Fibroblast of the aortic adventitia (primary cell): ENCODE data around the gene USF3. TPM values are rescaled to one million over a fixed set of nuclear protein-coding genes. Genes with fewer than 3 reads are reported as not detected.

Experiments used
- DNase-seq: peaks from one replicate; pipeline ENCODE4 v3.0.0-alpha.2; 2010; ENCODE audit warnings: low read depth
- H3K4me3 ChIP-seq: 2 replicates; pipeline ENCODE4 v1.5.1; 2011; ENCODE audit warnings: low read depth, mild to moderate bottlenecking, control low read depth, low read length, moderate library complexity
- total RNA-seq: library from RNA; depleted of rRNA; stranded (reverse); fragments of >200 nt; gene quantifications from 2 replicates; pipeline ENCODE4 v1.2.3, GENCODE V29; 2012; ENCODE audit warnings: low replicate concordance
- TF ChIP-seq, protein P1 (sequence below): IDR thresholded peaks from 2 replicates; pipeline ENCODE4 v1.5.1; 2011; ENCODE audit warnings: mild to moderate bottlenecking, low read length, control low read depth, inconsistent platforms; ENCODE audit not compliant: insufficient read depth

USF3 gene
- total RNA-seq, 1 donor, result 12.9 TPM

DNA sequence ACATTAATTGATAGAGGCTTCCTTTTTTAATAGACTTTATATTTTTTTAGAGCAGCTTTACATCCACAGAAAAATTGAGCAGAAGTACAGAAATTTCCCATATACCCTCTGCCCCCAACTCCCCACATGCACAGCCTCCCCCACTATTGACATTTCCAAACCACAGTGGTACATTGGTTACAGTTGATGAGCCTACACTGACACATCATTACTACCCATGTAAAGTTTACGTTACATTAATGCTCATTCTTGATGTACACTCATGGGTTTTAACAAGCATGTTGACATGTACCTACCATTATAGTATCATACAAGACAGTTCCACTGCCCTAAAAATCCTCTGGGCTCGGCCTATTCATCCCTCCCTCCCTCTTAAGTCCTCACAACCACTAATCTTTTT lies 78.7 kb downstream of the USF3 start:
- DNase-seq, result no peak

DNA sequence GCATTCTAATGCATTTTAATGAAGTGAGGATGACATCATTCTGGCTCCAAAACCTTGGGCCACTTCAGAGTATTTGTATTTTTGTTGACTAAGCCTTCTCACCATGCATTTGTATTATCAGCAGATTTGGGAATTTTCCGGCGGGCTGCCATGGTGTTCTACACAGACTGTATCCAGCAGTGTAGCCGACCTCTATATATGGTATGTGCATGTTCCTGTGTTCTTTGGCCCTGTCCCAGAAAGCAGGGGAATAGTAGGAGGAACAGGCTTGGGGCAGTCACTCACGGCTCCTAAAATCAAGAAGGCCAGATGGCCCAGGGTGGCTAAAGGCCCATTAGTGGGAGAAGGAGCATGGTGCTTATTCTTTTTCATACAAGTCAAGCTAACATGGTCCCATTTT lies 80.5 kb downstream of the USF3 start:
- no peak for DNase-seq
- no peak overlapping the region for H3K4me3 ChIP-seq
- TF ChIP-seq, protein P1, sequence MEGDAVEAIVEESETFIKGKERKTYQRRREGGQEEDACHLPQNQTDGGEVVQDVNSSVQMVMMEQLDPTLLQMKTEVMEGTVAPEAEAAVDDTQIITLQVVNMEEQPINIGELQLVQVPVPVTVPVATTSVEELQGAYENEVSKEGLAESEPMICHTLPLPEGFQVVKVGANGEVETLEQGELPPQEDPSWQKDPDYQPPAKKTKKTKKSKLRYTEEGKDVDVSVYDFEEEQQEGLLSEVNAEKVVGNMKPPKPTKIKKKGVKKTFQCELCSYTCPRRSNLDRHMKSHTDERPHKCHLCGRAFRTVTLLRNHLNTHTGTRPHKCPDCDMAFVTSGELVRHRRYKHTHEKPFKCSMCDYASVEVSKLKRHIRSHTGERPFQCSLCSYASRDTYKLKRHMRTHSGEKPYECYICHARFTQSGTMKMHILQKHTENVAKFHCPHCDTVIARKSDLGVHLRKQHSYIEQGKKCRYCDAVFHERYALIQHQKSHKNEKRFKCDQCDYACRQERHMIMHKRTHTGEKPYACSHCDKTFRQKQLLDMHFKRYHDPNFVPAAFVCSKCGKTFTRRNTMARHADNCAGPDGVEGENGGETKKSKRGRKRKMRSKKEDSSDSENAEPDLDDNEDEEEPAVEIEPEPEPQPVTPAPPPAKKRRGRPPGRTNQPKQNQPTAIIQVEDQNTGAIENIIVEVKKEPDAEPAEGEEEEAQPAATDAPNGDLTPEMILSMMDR, result no peak

More for the DNA sequence above, 78.7 kb downstream of the USF3 start:
- TF ChIP-seq, protein P1, result no peak
- H3K4me3 ChIP-seq, result no peak overlapping the region

DNA sequence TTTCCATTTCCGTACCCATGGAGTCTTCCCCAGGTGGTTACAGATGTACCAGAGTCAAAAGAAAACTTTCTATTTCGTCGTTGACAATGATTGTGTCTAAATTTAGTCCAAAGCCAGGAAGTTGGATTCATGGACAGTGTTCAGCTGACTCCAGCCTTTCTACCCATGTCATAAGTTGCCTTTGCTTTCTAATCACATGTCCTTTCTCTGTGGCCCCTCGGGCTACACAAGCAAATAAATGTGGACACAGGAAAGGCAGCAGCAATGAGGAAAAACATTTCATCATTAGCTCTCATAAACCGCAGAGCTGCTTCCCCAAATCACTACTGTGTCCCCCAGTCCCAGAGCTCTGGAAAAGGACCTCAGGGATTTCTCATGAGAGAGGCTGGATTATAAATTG lies 82.0 kb downstream of the USF3 start:
- no peak for DNase-seq
- H3K4me3 ChIP-seq, result no peak overlapping the region
- TF ChIP-seq, protein P1, result no peak

DNA sequence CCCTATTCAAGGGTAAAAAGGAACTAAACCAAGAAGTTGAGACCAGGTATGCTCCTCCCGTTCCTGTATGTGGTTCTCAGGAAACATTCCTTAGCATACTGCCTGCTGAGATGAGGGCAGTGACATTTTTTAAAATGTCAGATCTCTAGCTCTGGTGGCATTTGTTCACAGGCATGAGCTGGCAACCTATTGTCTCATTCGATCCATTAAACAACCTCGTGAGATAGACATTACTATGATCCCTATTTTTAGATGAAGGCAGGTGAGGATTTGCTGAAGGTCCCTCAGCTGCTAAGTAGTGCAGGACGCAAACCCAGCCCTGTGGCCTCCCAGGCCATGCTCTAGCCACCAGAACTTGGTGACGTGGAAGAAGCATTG lies 89.2 kb downstream of the USF3 start:
- TF ChIP-seq, protein P1, result no peak
- DNase-seq, result no peak
- no peak overlapping the region for H3K4me3 ChIP-seq

DNA sequence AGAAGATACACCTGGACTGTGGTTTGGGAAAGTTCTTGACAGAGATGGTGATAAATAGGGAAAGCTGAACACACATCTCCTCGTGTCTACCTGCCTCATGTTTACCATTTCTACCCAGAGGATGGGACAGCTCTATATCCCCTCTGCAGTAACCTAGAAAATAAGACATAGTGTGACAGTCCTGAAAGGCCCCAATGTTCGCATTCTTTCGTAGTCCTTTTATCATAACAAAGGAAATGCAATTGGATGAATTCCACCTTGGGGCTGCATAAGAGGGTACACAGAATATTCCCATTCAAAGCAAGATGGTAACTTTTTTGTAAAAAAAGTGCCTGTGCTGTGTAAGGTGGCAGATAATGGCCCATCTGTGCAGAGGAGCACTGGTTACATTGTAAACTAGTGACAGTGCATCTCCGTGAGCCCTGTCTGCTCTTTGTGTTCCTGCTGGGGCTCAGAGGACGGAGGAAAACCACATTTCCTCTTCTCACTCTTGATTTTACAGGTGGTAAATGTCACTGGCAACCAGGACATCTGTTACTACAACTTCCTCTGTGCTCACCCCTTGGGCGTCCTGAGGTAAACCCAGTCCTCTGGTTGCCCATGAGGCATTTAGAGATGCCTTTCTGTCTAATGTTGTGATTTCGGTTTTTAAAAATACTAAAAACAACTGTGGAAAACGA lies 89.8 kb downstream of the USF3 start:
- TF ChIP-seq, protein P1, result no peak
- H3K4me3 ChIP-seq, result no peak overlapping the region
- DNase-seq, result no peak

DNA sequence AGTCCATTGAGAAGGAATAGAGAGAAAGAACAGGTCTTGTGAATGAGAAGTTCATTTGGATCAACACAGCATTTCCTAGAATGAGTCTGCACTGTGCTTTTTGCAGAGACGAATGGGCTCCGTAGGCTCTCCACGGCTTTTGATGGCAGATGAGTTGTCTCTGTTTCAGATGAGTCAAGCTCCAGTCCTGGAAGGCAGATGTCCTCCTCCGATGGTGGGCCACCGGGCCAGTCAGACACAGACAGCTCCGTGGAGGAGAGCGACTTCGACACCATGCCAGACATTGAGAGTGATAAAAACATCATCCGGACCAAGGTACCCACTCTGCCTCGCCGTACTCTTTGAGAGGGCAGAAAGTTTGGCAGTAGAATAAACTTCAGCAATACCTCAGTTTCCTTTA lies 93.6 kb downstream of the USF3 start:
- DNase-seq, result no peak
- TF ChIP-seq, protein P1, result no peak
- no peak overlapping the region for H3K4me3 ChIP-seq

DNA sequence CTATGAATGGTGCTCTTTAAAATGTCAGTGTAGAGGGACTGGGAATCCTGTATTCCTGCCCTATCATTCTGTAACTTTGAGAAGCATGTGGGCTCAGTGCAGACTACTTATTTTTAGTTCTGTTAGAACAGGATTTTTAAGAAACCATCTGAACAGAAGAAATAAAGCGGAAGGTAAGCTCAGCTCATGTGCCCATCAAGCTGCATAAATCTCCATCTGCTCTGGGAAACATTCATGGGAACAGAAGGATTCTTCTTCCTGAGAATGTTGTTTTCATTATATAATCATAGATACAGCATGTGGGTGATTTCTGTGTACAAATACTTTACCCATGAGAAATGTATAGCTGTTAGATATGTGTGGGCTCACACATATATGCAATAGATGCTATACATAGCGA lies 94.2 kb downstream of the USF3 start:
- TF ChIP-seq, protein P1, result no peak
- DNase-seq, result no peak
- H3K4me3 ChIP-seq, result no peak overlapping the region
